Measurements from ENCODE around the gene TP53TG3C.
"Not testable (repeated sequence)": the region's sequence is repeated elsewhere in the genome, so short reads cannot be mapped to it uniquely, and the experiment has no call there.

TP53TG3C gene, protein sequence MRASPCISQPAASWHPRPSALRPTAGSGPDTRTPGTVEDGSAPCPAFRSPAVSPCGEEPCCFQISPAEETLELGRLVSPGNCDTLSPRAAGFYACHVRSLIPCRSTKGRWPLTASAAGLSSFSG

DNA sequence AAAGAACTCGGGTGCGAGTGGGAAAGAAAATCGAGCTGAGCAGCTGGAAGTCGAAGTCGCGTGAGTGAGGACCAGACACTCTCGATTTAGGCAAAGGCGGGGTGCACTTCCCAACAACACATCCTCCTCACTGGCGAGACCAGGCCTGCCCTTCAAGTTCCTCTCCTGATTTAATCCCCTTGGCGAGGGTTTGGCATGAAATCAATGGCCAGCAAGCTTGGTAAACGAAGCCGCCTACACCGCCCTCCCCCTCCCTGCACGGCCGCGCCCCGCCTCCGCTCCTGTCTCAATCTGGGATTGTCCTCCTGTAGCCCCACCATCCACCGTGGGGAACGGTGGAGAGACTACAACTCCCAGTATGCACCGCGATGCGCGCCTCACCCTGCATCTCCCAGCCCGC is at the start of gene TP53TG3C:
TP53TG3C (plus strand) TSS at position 301 of the 400 bp plus-strand sequence; CDS start at position 369, 68 bp downstream.
- not testable (repeated sequence) for H3K4me3 ChIP-seq; DNase-seq (ENCODE audit: low spot score); H3K27ac ChIP-seq

All from coronary artery (tissue), 2 donors.